DMS53 treated with DMSO at 0.1 percent for 48 hours (cell line): Measurements from ENCODE around the gene QSER1.
"Not testable (repeated sequence)": the region's sequence is repeated elsewhere in the genome, so short reads cannot be mapped to it uniquely, and the experiment has no call there.

Experiments
- DNase-seq: peaks from one replicate; lab custom pipeline; 2025; ENCODE audit not compliant: unreplicated experiment; lab: John Stamatoyannopoulos, UW

The QSER1 gene

GRCh38 chr11:32991898-32992297, 99.3 kb downstream of the QSER1 start:
- DNase-seq, result no peak

DNA sequence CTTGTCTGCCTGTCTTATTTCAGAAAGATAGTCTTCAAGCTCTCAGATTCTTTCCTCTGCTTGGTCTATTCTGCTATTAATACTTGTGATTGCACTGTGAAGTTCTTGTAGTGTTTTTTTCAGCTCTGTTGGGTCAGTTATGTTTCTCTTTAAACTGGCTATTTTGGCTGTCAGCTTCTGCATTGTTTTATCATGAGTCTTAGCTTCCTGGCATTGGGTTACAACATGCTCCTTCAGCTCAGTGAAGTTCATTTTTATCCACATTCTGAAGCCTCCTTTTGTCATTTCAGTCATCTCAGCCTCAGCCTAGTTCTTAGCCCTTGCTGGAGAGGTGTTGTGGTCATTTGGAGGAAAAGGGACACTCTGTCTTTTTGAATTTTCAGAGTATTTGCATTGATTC, 107.6 kb downstream of the QSER1 start:
- no peak for DNase-seq

- no peak for DNase-seq
These were observed 108.7 kb downstream of the QSER1 start for GRCh38 chr11:33001281-33001680.

GRCh38 chr11:33001751-33002542, 109.3 kb downstream of the QSER1 start:
- DNase-seq, result no peak

DNA sequence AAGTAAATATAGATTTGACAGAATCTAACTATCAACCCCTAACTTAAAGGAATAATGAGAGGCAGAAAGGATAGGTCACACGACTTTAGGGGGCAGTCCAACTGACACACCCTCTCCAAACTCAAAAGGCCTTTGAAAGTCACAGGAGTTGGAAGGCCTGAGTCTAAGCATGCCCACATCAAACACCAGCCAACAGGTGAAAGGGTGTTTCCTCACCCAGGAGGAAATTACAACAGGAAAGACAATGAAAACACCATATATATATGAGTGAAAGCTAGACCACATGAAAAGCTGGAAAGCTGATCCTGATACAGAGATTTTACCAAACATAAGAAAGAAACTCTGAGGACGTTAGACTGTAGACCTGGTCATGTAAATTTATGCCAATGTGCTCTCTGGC, 112.6 kb downstream of the QSER1 start:
- DNase-seq, result no peak

- no peak for DNase-seq
These were observed 113.4 kb downstream of the QSER1 start for GRCh38 chr11:33006010-33006409.

DNA sequence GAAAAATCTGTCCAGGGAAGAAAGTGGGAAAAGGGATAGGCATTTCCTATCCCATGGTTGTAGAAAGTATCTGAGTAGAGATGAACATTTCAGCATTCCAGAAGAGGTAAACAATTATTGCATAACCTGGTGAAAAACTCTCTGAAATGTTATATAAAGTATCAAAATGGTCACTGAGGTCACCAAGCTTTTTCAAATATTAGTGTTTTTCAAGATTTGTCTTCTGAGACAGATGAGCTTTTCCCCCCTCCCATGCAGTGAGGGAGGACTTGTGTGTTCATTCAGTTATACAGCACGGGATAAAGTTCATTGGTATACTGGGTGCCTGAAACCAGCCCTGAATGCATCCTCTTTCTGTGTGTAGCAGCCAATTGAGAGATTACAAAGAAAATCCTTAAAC, 121.1 kb downstream of the QSER1 start:
- DNase-seq, result no peak

DNA sequence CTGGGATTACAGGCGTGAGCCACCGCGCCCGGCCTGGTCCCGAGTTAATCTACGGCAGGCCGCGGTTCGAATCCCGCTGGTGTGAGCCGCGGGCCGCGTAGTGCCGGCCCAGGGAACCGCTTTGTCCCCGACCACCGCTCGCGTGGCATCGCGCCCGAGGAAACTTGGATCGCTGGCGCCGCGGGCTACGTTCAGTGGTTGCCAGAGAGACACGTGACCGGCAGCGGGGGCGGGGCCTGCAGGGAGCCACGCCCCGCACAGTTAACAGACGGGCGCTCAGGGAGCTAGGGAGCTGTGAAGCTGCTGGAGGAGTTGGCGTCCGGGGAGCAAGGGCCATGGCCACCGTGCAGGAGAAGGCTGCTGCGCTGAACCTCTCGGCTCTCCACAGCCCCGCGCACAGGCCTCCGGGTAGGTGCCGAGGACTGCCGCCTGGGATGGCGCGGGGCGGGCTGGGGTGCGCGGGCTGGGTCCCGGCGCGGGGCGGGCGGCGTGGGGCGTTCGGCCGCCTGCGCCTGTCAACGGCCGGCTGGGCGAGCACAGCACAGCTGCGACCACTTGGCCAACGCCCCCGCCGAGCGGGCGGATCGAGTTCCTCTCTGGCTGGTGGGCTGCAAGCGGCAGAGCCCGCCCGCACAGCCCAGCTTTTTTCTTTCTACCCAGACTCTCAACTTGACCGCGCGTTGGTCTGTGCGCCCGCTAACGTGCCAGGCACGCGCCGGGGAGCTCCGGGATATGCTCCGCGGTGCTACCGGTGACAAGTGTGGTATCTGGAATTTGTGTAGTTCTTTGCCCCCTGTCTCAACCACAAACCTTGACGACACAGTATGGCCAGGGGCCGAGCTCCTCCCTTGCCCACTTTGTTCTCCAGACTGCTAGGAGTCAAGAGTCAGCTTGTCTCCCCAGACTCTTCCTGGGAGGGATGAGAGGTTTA, 123.3 kb downstream of the QSER1 start, which contains the start of gene DEPDC7:
Gene DEPDC7, plus strand, starts transcription at position 258 of the 931 bp plus-strand sequence. Its CDS starts 78 bp downstream, at position 336.
- DNase-seq, result peak; percentile 58

DNA sequence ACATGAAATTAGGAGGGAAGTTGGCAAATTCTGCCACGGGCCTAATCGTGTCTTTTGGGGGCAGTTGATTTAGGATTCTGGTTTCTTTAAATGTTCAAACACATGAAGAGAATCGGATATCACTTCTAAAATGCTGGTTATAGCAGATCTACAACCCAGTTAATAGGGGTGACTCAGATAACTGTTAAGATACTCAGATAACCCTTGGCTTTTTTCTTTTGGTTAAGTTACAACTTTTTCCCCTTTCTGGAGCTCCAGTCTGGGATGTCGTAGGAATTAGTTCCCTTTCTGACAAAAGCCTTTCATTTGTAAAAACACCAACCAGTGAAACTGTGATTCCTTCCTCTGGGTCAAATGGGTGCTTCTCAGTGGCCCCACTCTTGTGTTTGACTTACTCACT, 124.0 kb downstream of the QSER1 start:
- no peak for DNase-seq

DNA sequence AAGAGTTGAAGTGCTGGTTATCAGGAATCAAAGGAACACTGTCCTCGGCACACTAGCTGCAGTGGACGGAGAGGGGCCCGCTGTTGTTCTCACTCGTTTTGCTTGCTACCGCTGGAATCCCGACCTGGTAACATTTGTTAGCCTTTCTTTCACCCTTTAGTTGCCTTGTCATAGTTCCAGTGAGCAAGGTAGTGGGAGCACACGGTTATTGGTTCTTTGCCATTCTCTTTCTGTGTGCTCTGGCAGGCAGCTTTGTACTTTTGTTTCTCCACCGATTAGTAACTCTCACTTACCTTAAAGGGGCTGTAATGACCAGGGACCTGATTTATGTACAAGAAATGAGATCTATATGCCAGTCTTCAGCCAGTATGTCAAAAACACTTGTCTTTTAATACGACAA, 124.9 kb downstream of the QSER1 start:
- DNase-seq, result no peak

- DNase-seq, result no peak
These were observed 125.4 kb downstream of the QSER1 start for GRCh38 chr11:33017965-33018364.

DNA sequence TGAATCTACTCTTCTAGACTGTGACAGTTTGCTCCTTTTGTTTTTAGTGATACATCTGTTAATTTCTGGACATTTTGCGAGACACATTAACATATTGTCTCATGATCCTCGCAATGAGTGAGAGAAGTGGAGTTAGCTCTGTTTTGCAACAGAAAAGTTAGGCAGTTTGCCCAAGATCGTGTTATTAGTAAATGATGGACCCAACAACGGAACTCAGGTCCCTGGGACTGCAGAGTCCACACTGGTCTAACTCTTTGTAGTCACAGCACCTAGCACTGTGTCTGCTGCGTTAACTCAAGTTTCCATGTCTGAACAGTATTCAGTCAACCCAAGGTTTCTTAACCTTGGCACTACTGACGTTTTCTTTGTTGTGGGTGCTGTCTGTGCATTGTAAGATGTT, 126.2 kb downstream of the QSER1 start:
- DNase-seq, result no peak

GRCh38 chr11:33021501-33021900, 128.9 kb downstream of the QSER1 start:
- no peak for DNase-seq

DNA sequence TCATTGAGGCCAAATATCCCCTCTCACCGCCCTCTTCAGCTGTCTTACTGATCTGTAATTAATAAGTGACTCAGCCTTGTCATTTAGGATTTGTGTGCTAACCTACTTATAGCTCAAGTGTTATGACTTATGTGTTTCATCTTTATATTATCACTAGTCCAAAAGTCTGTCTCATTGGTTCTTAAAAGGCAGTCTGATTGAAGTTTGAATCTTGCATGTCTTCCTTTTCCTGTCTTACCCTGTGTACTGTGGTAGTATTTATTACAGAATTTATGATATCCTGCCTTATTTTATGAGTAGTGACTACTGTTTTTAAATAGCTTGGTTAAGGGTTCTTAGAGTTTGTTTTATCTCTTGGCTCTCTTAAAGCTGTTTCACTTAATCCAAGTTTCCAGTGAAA, 129.3 kb downstream of the QSER1 start:
- DNase-seq, result peak; percentile 14

- DNase-seq, result no peak
These were observed 132.7 kb downstream of the QSER1 start for GRCh38 chr11:33025339-33025722.

DNA sequence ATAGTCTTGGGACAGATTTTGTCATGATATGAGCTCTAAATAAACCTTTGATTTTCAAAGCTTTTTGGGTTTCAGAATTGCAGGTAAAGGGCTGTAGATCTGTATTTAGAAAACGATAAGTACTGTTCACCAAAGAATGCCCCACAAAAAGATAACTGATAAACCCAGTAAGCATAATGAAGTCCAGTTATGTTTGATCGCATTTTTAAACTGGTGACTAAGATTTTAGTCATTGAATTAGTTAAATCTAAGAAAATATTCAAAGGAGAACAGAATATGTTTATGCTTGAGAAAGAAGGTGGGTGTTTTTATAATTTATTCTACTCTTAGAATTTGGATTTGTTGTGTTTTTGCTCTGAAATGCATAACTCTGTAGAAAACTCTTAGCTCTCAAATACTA, 134.6 kb downstream of the QSER1 start:
- DNase-seq, result no peak

- no peak for DNase-seq
These were observed 135.4 kb downstream of the QSER1 start for GRCh38 chr11:33027846-33028536.

GRCh38 chr11:33028537-33028914, 135.9 kb downstream of the QSER1 start:
- DNase-seq, result no peak

GRCh38 chr11:33029218-33029617, 136.6 kb downstream of the QSER1 start:
- DNase-seq, result not testable (repeated sequence)
